HEK293 (cell line): ENCODE measurements around the gene TMC2.

Experiments used
- BCL11B ChIP-seq: fragments of 450-650 bp; formaldehyde crosslinking; IDR thresholded peaks from 2 replicates; pipeline ENCODE4 v1.5.1; 2016; ENCODE audit warnings: low read depth, missing biosample characterization, missing genetic modification characterization
- EGR2 ChIP-seq: fragments of 450-650 bp; formaldehyde crosslinking; IDR thresholded peaks from 2 replicates; pipeline ENCODE4 v1.5.1; 2016; ENCODE audit warnings: low read depth, missing biosample characterization, missing genetic modification characterization
- GLI2 ChIP-seq: fragments of 450-650 bp; formaldehyde crosslinking; IDR thresholded peaks from 2 replicates; pipeline ENCODE4; 2017; ENCODE audit warnings: missing biosample characterization, missing genetic modification characterization, low read depth, borderline replicate concordance
- KLF7 ChIP-seq: fragments of 450-650 bp; formaldehyde crosslinking; IDR thresholded peaks from 2 replicates; pipeline ENCODE4 v1.5.1; 2016; ENCODE audit warnings: missing biosample characterization, missing genetic modification characterization, borderline replicate concordance
- PATZ1 ChIP-seq: fragments of 450-650 bp; formaldehyde crosslinking; IDR thresholded peaks from 2 replicates; pipeline ENCODE4 v1.5.1; 2016; ENCODE audit warnings: missing biosample characterization, missing genetic modification characterization
- PBX3 ChIP-seq: sonication (generic); formaldehyde crosslinking; IDR thresholded peaks from 2 replicates; pipeline ENCODE4 v1.8.1; 2022; ENCODE audit warnings: mild to moderate bottlenecking, moderate library complexity, missing genetic modification reagents
- SP3 ChIP-seq: fragments of 450-650 bp; formaldehyde crosslinking; IDR thresholded peaks from 2 replicates; pipeline ENCODE4 v1.5.1; 2016; ENCODE audit warnings: missing biosample characterization, missing genetic modification characterization
- YY2 ChIP-seq: fragments of 450-650 bp; formaldehyde crosslinking; IDR thresholded peaks from 2 replicates; pipeline ENCODE4 v1.5.1; 2016; ENCODE audit warnings: missing biosample characterization, missing genetic modification characterization
- ZBTB10 ChIP-seq: fragments of 450-650 bp; formaldehyde crosslinking; IDR thresholded peaks from 2 replicates; pipeline ENCODE4 v1.5.1; 2016; ENCODE audit warnings: missing biosample characterization, missing genetic modification characterization
- ZBTB44 ChIP-seq: fragments of 450-650 bp; IDR thresholded peaks from 2 replicates; pipeline ENCODE4 v1.5.1; 2018; ENCODE audit warnings: missing biosample characterization, mild to moderate bottlenecking, missing genetic modification characterization
- ZBTB8A ChIP-seq: fragments of 450-650 bp; formaldehyde crosslinking; IDR thresholded peaks from 2 replicates; pipeline ENCODE4 v1.5.1; 2016; ENCODE audit warnings: missing biosample characterization, missing genetic modification characterization
- ZIC2 ChIP-seq: fragments of 450-650 bp; formaldehyde crosslinking; IDR thresholded peaks from 2 replicates; pipeline ENCODE4 v1.5.1; 2016; ENCODE audit warnings: missing biosample characterization, missing genetic modification characterization
- ZNF169 ChIP-seq: fragments of 450-650 bp; formaldehyde crosslinking; IDR thresholded peaks from 2 replicates; pipeline ENCODE4 v1.5.1; 2016; ENCODE audit warnings: missing biosample characterization, missing genetic modification characterization
- ZNF18 ChIP-seq: fragments of 450-650 bp; formaldehyde crosslinking; IDR thresholded peaks from 2 replicates; pipeline ENCODE4 v1.5.1; 2016; ENCODE audit warnings: missing biosample characterization, missing genetic modification characterization
- ZNF223 ChIP-seq: fragments of 450-650 bp; formaldehyde crosslinking; IDR thresholded peaks from 2 replicates; pipeline ENCODE4 v1.5.1; 2016; ENCODE audit warnings: missing biosample characterization, missing genetic modification characterization
- ZNF280D ChIP-seq: fragments of 450-650 bp; formaldehyde crosslinking; IDR thresholded peaks from 2 replicates; pipeline ENCODE4 v1.5.1; 2016; ENCODE audit warnings: missing biosample characterization, missing genetic modification characterization
- ZNF341 ChIP-seq: fragments of 450-650 bp; formaldehyde crosslinking; IDR thresholded peaks from 2 replicates; pipeline ENCODE4; 2016; ENCODE audit warnings: low read depth, missing biosample characterization, missing genetic modification characterization
- ZNF354C ChIP-seq: fragments of 450-650 bp; formaldehyde crosslinking; IDR thresholded peaks from 2 replicates; pipeline ENCODE4 v1.5.1; 2016; ENCODE audit warnings: missing biosample characterization, missing genetic modification characterization, low read depth, borderline replicate concordance
- ZNF37A ChIP-seq: fragments of 450-650 bp; IDR thresholded peaks from 2 replicates; pipeline ENCODE4 v1.5.1; 2018; ENCODE audit warnings: missing biosample characterization, missing genetic modification characterization
- ZNF416 ChIP-seq: fragments of 450-650 bp; formaldehyde crosslinking; IDR thresholded peaks from 2 replicates; pipeline ENCODE4 v1.5.1; 2016; ENCODE audit warnings: missing biosample characterization, missing genetic modification characterization
- ZNF561 ChIP-seq: fragments of 450-650 bp; IDR thresholded peaks from 2 replicates; pipeline ENCODE4 v1.5.1; 2018; ENCODE audit warnings: missing biosample characterization, missing genetic modification characterization, borderline replicate concordance
- ZNF596 ChIP-seq: fragments of 450-650 bp; IDR thresholded peaks from 2 replicates; pipeline ENCODE4 v1.5.0; 2018; ENCODE audit warnings: missing biosample characterization, mild to moderate bottlenecking, missing genetic modification characterization, moderate library complexity
- ZNF664 ChIP-seq: fragments of 450-650 bp; formaldehyde crosslinking; IDR thresholded peaks from 2 replicates; pipeline ENCODE4 v1.5.1; 2016; ENCODE audit warnings: missing biosample characterization, missing genetic modification characterization
- ZNF777 ChIP-seq: fragments of 450-650 bp; formaldehyde crosslinking; IDR thresholded peaks from 2 replicates; pipeline ENCODE4 v1.5.1; 2017; ENCODE audit warnings: missing biosample characterization, missing genetic modification characterization, borderline replicate concordance
- ZNF791 ChIP-seq: fragments of 450-650 bp; formaldehyde crosslinking; IDR thresholded peaks from 2 replicates; pipeline ENCODE4 v1.5.1; 2016; ENCODE audit warnings: missing biosample characterization, missing genetic modification characterization
- ZNF830 ChIP-seq: fragments of 450-650 bp; IDR thresholded peaks from 2 replicates; pipeline ENCODE4 v1.5.0; 2018; ENCODE audit warnings: missing biosample characterization, missing genetic modification characterization, low read depth, mild to moderate bottlenecking, moderate library complexity
- ZSCAN16 ChIP-seq: fragments of 450-650 bp; formaldehyde crosslinking; IDR thresholded peaks from 2 replicates; pipeline ENCODE4 v1.5.1; 2016; ENCODE audit warnings: missing biosample characterization, missing genetic modification characterization

Gene TMC2

GRCh38 chr20:2688041-2688591 lies 151.7 kb downstream of the TMC2 start (continued):
- TF ChIP-seq ZBTB10 (tag by site-specific recombination) (no peak), PBX3 (CRISPR knock-in tag) (no peak), ZNF341 (tag by site-specific recombination) (no peak), EGR2 (0 out of 2 replicates have a peak, but pooled peaks have one; percentile 14), ZBTB8A (tag by site-specific recombination) (no peak; the same call in 1 of the 2 replicates), ZNF791 (no peak), BCL11B (tag by site-specific recombination) (no peak), ZBTB44 (tag by site-specific recombination) (no peak), ZNF169 (tag by site-specific recombination) (no peak), ZNF777 (tag by site-specific recombination) (no peak), ZNF416 (tag by site-specific recombination) (no peak), KLF7 (tag by site-specific recombination) (no peak), ZNF596 (tag by site-specific recombination) (no peak), ZSCAN16 (tag by site-specific recombination) (no peak), ZNF37A (tag by site-specific recombination) (no peak), YY2 (tag by site-specific recombination) (no peak), ZNF280D (no peak), ZNF354C (tag by site-specific recombination) (no peak), ZNF664 (tag by site-specific recombination) (no peak), ZIC2 (tag by site-specific recombination) (no peak), PATZ1 (tag by site-specific recombination) (no peak), ZNF223 (tag by site-specific recombination) (no peak), SP3 (tag by site-specific recombination) (no peak), ZNF18 (no peak), GLI2 (no peak), ZNF561 (tag by site-specific recombination) (no peak), ZNF830 (no peak)
